GM18858 (cell line): ENCODE data around the gene NMUR2.
A peak's percentile ranks its signal among the peaks of the same experiment; 100 is the strongest.

Source experiments
- ATAC-seq: cut with Tn5 transposase; IDR thresholded peaks from one replicate; pipeline ENCODE4 v1.9.1; 2021; ENCODE audit not compliant: unreplicated experiment

The NMUR2 gene

DNA sequence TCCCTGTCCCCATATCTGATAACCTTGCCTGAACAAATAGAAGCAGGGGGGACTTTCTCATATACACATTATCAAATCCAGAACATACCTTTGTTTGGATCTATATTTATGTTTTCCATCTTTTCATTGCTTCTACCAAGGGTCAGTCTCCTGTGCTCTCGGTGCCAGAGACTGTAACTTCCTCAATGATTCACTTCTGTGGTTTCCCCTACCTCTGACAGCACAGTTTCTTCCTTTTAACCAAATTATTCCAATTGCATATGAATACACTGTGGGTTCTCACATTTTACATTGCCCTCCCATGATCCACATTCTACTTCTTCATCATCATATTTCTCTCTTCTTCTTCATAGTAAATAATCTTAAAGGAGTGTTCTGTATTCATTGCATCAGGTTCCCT, 32.2 kb downstream of the NMUR2 start:
- ATAC-seq = no peak

DNA sequence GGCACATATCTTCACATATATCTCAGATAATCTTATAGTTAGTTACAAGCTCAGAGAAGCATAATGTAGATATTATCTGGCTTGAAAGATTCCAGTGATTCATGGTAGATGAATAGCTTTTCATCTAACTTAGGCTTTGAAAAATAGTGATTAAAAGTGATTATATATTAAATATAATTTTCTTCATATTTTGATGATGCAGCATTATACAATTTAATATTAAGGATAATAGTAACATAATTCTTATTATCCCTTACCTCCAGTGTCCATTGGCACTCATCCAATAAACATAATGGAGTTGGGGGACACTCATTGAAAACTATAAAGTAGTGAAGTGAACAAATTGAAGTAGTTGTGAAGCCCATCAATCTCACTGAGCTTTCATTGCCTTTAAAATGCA, 35.8 kb downstream of the NMUR2 start:
- ATAC-seq = no peak

DNA sequence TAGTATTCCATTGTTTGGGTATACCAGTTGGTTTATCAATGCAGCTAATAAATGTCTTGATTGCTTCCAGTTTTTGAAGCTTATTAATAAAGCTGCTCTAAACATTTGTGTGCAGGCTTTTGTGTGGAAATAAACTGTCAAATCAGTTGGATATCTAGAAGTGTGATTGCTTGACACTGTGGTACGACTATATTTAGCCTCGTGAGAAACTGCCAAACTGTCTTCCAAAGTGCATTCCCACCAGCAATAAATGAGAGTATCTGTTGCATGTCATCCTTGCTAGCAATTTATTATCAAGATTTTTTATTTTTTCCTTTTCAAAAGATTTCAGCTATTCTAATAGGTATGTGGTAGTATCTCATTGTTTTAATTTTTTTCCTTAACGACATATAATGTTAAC, 37.5 kb downstream of the NMUR2 start:
- ATAC-seq = no peak

DNA sequence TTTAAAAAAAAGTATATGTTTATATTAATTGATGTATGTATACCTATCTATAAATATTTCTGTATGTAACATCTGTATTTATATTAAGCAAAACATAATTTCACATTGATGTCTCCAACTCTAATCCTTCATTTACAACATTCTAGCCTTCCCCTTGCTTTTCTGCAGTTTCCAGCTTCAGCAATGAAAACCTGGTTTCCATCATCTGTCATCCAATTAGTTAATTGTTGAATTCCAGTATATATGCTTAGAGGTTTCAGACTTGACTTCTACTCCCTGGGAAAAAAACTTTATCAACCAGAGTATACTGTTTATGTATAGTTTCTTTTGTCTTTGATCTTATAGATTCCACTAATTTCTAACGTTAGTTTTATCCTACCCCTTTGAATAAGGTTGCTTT, 38.4 kb downstream of the NMUR2 start:
- ATAC-seq = no peak

DNA sequence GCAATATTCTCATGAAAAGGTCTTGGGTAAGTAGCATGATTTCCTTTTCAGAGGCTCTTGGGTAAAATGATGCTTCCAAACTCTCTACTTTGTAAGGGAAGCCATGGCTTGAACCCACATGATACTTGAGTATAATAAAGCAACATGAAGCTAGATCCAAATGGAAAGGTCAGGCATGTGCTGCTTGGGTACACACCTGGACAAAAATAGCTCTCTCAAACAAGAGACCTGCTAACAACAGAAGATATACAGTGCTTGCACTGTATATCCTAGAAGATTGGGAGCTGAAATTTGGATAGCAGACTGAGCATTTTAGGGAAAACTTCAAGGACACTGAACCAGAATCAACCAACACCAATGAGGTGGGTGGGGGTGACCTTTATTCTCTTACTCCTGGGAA, 40.2 kb downstream of the NMUR2 start:
- no peak for ATAC-seq

DNA sequence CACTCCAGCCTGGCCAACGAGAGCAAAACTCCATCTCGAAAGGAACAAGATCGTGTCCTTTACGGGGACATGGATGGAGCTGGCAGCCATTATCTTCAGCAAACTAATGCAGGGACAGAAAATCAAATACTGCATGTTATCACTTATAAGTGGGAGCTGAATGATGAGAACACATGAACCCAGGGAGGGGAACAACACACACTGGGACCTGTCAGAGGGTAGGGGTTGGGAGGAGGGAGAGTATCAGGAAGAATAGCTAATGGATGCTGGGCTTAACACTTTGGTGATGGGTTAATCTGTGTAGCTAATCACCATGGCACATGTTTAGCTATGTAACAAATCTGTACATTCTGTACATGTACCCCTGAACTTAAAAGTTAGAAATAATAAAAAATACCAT, 40.9 kb downstream of the NMUR2 start:
- no peak for ATAC-seq

DNA sequence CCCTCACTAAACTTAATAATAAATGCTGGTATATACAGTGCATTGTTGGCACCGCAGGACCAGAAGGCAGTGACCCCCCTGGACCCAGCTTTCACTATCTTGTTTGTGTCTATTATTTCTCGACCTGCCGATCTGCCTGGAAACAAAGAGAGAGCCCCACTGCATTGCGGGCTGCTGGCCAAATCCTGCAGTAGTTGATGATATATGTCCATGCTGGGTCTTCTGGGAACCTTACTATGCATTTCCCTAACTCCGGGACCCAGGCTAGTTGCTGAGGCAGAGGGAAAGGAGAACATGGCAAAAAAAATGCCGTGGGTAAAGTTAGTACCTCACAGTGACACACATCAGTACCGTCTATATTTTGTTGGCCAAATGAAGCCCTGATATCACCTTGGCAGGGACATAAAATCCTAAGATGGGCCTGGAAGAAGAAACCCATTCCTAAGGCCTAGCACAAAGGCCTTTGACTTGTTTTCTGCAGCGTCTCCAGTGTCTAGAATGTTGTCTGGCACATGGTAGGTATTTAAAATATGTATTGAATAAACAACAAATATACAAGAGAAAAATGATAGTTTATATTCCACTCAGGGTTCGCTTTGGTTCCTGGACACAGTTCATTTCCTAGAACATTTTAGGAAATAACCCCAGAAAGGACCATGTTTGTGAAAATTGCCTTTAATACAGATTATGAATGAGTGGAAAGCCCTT, 46.1 kb downstream of the NMUR2 start:
- no peak for ATAC-seq

DNA sequence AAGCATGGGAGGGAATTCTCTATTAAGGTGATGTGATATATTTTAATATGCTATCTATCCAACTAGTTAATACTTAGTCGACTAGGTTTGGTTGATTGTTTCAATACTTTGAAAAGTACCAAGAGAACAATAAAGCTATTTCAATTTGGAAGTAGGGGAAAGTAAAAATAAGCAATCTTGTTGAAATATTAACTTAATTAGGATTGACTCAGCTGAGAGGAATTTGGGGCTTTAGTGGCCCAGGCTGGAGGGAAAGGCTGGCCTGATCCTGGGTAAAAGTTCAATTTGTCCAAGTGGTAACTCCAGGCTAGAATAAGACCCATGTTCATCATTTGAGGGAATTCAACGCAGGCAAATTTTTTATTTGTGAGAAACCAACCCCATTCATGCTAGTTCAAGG, 48.6 kb downstream of the NMUR2 start:
- no peak for ATAC-seq

DNA sequence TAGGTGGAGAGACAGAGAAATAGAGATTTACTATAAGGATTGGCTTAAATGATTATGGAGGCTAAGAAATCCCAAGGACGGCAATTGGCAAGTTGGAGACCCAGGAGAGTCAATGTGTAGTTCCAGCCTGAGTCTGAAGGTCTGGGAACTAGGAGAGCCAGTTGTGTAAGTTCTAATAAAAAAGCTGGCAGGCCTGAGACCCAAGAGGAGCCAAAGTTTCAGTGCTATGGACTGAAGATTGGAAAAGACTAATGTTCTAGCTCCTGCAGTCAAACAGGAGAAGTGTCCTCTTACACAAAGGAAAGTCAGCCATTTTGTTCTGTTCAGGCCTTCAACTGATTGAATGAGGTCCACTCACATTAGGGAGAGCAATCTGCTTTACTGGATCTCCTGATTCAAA, 50.0 kb downstream of the NMUR2 start:
- no peak for ATAC-seq

DNA sequence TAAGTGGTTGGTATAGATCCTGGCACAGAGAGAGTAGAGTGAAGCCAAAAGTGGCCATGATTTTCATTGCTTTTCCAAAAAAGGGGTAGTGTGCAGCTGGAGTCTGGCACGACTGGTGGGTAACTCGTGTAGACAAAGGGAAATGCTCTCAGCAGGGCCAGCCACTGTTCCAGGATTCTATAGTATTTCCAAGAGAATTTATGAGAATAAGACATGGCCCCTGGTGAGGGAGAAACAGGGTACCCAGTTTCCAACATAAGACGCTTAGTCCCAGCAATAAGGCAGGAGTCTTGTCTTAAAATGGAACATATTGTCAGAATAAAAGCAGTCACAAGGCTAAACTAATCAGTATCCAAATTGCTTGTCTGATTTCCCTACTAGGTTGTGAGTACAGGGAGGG, 52.1 kb downstream of the NMUR2 start:
- ATAC-seq = no peak

DNA sequence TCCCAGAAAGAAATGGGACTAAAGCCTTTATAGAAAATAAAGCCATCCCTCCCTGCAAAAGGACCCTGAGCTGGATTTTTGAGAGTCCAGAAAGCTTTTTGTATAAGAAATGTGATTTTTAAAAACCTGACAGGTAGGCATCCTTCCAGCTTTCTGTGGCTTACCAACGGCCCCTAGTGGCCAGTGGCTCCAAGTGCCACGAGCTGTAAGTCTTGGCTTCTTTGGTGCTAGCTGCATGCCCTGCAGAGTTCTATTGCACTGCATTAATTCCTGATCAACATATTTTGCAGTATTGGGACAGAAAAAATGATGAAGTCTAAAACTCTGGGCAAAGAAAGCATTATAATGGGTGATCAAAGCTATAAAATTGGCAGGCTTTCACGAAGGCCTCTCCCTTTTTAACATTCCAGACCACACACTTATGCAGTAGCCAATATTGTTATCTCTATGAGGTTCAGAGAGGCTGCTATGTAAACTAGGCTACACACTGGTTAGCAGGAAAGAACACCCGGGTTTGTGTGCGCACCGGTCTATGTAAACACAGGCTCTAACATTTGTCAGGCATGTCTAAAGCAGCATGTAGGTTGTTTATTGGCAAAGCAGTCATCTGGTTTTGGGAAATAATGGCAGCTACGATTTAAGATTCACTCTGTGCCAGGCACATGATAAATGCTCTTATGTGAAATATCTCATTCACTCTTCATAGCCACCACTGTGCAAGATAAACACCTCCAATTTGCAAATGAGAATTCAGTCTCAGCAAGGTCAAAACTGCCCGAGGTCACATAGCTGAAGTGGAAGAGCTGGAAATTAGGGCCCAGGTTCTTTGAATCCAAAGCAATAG, 55.2 kb downstream of the NMUR2 start:
- ATAC-seq = peak; percentile 80
